ENCODE measurements around the gene IFNL2. TPM values are rescaled to one million over a fixed set of nuclear protein-coding genes. Genes with fewer than 3 reads are reported as not detected.
A peak's percentile ranks its signal among the peaks of the same experiment; 100 is the strongest.
"Not testable (repeated sequence)": the region's sequence is repeated elsewhere in the genome, so short reads cannot be mapped to it uniquely, and the experiment has no call there.

IFNL2 gene
- not detected in 2 replicates for total RNA-seq (2014; rRNA removed; shearing (Covaris generic); ENCODE audit: low replicate concordance)

DNA sequence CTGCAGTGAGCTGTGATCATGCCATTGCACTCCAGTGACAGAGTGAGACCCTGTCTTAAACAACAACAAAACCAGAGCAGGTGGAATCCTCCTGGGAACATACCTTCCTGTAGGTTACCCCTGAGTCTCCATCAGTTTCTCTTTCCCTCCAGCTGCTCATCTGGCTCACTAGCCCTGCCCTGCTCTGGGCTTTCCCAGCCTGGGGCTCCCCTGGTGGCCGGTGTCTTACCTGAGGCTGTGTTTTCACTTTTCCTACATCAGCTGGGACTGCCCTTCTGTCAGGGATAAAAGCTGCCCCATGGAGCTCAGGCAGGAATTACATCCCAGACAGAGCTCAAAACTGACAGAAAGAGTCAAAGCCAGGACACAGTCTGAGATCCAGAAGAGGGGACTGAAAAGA, at the start of gene IFNL2:
Gene IFNL2, plus strand, starts transcription at position 312 of the 400 bp plus-strand sequence. CDS start 173 bp downstream, outside the sequence.
- DNase-seq (ENCODE audit: low read depth); in situ Hi-C loops (cut with HindIII; ENCODE audit: low pct_unique_long_range_greater_than_20kb, low sequenced_read_pairs): not testable (repeated sequence)

- in situ Hi-C loops (cut with HindIII; ENCODE audit: low pct_unique_long_range_greater_than_20kb, low sequenced_read_pairs); DNase-seq (ENCODE audit: low read depth): not testable (repeated sequence)
Observed at GRCh38 chr19:39219108-39219507, 49.1 kb upstream of the IFNL2 start.

GRCh38 chr19:39223703-39224279, 44.4 kb upstream of the IFNL2 start:
- in situ Hi-C loops (cut with HindIII; ENCODE audit: low pct_unique_long_range_greater_than_20kb, low sequenced_read_pairs) = no loop called here
- peak; percentile 35 for DNase-seq (ENCODE audit: low read depth)

GRCh38 chr19:39224910-39225309, 43.3 kb upstream of the IFNL2 start:
- in situ Hi-C loops (cut with HindIII; ENCODE audit: low pct_unique_long_range_greater_than_20kb, low sequenced_read_pairs) = no loop called here
- no peak for DNase-seq (ENCODE audit: low read depth)

DNA sequence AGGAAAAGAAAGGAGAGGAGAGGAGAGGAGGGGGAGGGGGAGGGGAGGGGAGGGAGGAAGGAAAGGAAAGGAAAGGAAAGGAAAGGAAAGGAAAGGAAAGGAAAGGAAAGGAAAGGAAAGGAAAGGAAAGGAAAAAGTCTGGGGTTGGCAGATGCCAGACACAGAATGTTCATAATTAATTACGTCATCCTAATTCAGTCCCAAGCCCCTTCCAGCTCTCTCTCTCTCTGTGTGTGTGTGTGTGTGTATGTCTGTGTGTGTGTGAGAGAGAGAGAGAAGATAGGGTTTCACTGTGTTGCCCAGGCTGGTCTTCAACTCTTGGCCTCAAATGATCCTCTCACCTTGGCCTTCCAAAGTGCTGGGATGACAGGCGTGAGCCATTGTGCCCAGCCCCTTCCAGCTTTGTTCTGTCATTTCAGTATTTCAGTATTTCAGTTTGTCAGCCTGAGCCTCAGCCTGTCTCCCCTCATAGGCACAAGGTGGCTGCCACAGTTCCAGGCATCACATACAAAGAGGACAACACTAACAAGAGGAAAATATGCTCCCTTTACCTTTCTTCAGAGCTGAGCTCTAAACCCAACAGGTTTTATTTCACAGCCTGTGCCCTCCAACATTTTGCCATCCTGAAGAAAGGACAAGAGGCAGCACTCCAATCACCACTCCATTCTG, 38.0 kb upstream of the IFNL2 start:
- no peak for DNase-seq (ENCODE audit: low read depth)
- in situ Hi-C loops (cut with HindIII; ENCODE audit: low pct_unique_long_range_greater_than_20kb, low sequenced_read_pairs) = no loop called here

DNA sequence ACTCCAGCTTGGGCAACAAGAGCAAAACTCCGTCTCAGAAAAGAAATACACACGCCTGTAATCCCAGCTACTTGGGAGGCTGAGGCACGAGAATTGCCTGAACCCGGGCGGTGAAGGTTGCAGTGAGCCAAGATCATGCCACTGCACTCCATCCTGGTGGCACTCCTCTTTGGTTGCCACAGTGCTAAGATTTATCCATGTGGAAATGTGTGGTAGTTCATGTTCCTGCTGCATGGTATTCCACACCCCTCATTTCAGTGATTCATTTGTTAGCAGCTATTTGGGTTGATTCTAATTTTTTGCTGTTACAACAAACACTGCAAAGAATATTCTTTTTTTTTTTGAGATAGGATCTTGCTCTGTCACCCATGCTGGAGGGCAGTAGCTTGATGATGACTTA, 35.5 kb upstream of the IFNL2 start:
- no peak for DNase-seq (ENCODE audit: low read depth)
- in situ Hi-C loops (cut with HindIII; ENCODE audit: low pct_unique_long_range_greater_than_20kb, low sequenced_read_pairs) = no loop called here

DNA sequence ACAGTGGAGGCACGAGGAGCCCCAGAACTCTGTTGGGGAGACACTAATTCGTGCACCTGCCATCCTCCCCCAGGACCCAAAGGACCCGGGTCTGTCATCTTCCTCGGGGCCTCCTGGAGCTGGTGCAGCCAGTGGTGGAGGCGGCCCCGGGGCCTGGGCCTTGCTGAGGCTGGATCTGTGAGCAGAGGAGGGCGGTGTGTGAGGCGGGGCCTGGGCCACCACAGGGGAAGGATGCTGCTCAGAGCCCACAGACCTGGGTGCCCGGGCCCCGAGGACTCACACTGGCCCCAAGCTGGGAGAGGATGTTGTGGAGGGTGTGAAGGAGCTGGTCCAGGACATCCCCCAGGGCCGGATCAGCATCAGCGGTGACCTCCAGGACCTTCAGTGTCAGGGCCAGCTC, 31.7 kb upstream of the IFNL2 start:
- DNase-seq (ENCODE audit: low read depth) = no peak
- in situ Hi-C loops (cut with HindIII; ENCODE audit: low pct_unique_long_range_greater_than_20kb, low sequenced_read_pairs) = no loop called here

- DNase-seq (ENCODE audit: low read depth) = no peak
- in situ Hi-C loops (cut with HindIII; ENCODE audit: low pct_unique_long_range_greater_than_20kb, low sequenced_read_pairs) = no loop called here
Observed at GRCh38 chr19:39237200-39238184, 30.7 kb upstream of the IFNL2 start.

DNA sequence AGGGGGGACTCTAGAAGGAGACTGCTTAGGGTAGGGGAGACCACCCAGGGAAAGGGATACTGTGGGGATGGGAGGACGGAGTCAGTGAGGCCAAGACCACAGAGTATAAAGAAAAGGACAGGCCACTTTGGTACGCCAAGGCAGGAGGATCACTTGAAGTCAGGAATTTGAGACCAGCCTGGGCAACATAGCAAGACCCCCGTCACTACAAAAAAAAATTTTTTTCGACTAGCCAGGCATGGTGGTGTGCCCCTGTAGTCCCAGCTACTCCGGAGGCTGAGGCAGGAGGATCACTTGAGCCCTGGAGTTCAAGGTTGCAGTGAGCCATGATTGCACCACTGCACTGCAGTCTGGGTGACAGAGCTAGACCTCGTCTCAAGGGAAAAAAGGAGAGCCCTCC, 30.0 kb upstream of the IFNL2 start:
- in situ Hi-C loops (cut with HindIII; ENCODE audit: low pct_unique_long_range_greater_than_20kb, low sequenced_read_pairs) = no loop called here
- no peak for DNase-seq (ENCODE audit: low read depth)

DNA sequence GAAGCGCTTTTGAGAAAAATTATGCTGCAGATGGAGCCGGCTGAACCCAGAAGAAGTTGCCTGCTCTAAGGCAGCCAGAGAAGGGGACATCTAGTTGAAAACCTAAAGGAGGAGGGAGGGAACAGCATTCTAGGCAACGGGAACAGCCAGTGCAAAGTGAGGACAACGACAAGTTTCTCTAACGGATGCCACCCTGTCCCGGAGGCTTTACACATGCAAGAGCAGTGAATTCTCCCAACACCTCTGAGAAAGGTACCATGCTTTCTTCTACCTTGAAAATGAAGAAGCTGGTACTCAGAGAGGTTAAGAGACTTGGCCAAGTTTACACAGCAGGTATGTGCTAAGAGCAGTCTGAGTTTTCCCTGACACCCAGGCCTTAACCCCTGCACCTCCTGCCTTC, 29.3 kb upstream of the IFNL2 start:
- in situ Hi-C loops (cut with HindIII; ENCODE audit: low pct_unique_long_range_greater_than_20kb, low sequenced_read_pairs) = no loop called here
- no peak for DNase-seq (ENCODE audit: low read depth)

GRCh38 chr19:39240421-39240820, 27.8 kb upstream of the IFNL2 start:
- in situ Hi-C loops (cut with HindIII; ENCODE audit: low pct_unique_long_range_greater_than_20kb, low sequenced_read_pairs) = no loop called here
- no peak for DNase-seq (ENCODE audit: low read depth)

DNA sequence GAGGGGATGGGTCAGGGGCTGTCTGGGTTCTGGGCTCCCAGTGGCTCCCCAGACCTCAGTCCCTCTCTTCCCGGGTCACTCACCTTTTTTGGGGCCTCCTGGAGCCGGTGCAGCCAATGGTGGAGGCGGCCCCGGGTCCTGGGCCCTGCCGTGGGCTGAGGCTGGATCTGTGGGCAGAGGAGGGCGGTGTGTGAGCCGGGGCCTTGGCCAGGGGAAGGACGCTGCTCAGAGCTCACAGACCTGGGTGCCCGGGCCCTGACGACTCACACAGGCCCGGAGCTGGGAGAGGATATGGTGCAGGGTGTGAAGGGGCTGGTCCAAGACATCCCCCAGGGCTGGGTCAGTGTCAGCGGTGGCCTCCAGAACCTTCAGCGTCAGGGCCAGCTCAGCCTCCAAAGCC, 24.5 kb upstream of the IFNL2 start:
- DNase-seq (ENCODE audit: low read depth); in situ Hi-C loops (cut with HindIII; ENCODE audit: low pct_unique_long_range_greater_than_20kb, low sequenced_read_pairs): not testable (repeated sequence)

DNA sequence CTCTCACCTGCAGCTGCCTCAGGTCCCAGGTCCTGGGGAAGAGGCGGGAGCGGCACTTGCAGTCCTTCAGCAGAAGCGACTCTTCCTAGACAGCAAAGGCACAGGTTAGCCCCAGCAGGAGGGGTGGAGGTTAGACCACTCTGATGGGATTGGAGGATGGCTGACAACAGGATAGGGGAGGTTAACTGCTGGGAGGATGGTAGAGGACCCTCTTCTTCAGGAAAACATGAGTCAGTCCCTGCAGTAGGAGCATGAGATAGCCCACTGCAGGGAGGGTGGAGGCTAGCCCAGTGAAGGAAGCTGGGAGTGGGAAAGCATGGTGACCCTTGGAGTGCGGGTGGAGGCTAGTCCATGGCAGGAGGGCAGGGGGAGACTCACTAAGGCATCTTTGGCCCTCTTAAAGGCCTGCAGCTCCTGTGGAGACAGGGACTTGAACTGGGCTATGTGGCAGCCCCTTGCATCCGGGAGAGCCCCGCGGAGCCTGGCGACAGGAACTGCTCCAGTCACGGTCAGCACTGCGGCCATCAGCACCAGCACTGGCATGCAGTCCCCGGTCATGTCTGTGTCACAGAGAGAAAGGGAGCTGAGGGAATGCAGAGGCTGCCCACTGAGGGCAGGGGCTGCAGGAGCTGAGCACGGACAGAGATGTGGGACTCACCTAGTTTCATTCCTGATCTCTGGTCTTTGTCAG, 23.6 kb upstream of the IFNL2 start, which contains the start of gene IFNL3:
Gene IFNL3, minus strand, starts transcription at position 597 of the 691 bp plus-strand sequence. Its CDS starts 39 bp downstream, at position 558.
- in situ Hi-C loops (cut with HindIII; ENCODE audit: low pct_unique_long_range_greater_than_20kb, low sequenced_read_pairs); DNase-seq (ENCODE audit: low read depth): not testable (repeated sequence)

GRCh38 chr19:39245166-39245565, 23.0 kb upstream of the IFNL2 start:
- DNase-seq (ENCODE audit: low read depth); in situ Hi-C loops (cut with HindIII; ENCODE audit: low pct_unique_long_range_greater_than_20kb, low sequenced_read_pairs): not testable (repeated sequence)

DNA sequence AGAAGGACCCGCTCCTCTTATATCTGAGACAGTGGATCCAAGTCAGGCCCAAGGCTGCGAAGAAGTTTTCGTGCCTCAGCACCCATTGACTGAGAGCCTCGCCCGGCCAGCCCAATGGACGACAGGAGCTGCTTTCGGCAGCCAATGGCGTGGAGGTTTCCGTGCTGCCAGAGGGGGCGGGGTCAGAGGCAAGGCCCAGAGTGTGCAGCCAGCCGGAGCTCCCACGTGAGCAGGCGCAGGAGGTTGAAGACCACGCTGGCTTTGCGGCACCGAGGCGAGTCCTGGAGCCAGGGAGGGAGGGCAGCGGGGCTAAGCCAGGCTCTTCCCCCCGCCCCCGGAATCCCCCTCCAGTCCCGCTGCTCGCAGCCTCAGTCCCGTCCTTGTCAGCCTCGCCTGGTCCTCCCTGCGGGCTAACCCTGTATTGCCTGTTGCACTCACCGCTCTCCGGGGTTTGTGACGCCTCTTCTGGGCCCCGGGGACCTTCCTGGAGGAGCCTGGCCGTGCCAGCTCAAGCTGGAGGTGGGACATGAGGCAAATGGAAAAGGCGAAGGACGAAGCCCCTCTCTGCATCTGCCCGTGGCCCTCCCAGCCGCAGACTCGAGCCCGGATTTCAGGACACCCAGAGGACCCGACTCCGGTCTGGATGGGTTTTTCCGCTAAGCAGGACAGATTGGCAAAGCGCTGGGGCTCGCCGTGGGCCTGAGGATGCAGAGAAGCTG, 21.1 kb upstream of the IFNL2 start:
- no peak for DNase-seq (ENCODE audit: low read depth)
- in situ Hi-C loops (cut with HindIII; ENCODE audit: low pct_unique_long_range_greater_than_20kb, low sequenced_read_pairs) = no loop called here

GRCh38 chr19:39247701-39248664, 20.2 kb upstream of the IFNL2 start:
- no peak for DNase-seq (ENCODE audit: low read depth)
- in situ Hi-C loops (cut with HindIII; ENCODE audit: low pct_unique_long_range_greater_than_20kb, low sequenced_read_pairs) = no loop called here

DNA sequence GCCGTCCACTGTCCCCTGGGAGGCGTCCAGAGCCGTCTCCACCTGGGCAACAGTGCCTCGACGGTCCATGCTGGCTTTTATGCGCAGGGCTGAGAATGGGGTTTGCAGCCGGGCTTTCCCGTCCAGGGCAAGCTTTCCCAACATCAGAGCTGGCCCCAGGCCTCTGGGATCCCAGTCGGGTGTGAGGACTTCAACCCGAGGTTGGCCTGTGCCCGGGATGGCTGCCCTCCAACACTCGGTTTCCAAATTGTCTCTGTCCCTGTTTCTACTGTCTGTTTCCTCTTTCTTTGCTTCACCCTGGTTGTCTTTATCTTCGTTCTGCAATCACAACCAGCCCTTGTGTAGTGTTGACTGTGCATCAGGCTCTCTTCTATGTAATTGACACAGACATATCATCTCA, 19.4 kb upstream of the IFNL2 start, which contains the start of gene IFNL4:
Gene IFNL4, minus strand, starts transcription at position 51 of the 400 bp plus-strand sequence.
- in situ Hi-C loops (cut with HindIII; ENCODE audit: low pct_unique_long_range_greater_than_20kb, low sequenced_read_pairs) = no loop called here

More for the DNA sequence above, 19.4 kb upstream of the IFNL2 start, which contains the start of gene IFNL4:
- no peak for DNase-seq (ENCODE audit: low read depth)
